OCI-M2 (cell line): ENCODE measurements around the gene IGFBP1.

Source experiments
- DNase-seq: peaks from one replicate; lab custom pipeline; 2025; ENCODE audit not compliant: unreplicated experiment; lab: John Stamatoyannopoulos, UW

The IGFBP1 gene

DNA sequence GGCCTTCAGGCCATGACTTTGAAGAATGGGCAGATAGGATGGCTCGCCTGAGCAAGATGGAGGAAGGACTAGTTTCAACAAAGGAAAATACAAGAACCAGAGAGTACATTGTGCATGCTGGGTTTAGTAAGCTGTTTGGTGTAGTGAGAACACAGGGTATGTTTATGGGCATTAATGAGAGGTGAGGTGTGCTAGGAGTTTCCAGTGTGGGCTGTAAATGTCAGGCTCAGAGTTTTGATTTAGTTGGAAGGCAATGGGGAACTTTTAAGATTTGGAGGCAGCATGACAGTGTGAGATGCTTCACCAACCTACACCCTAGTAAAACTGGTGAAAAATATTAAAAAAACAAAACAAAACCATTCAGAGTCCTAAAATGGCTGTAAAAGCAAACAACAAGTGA, 13.3 kb downstream of the IGFBP1 start:
- DNase-seq, result no peak

DNA sequence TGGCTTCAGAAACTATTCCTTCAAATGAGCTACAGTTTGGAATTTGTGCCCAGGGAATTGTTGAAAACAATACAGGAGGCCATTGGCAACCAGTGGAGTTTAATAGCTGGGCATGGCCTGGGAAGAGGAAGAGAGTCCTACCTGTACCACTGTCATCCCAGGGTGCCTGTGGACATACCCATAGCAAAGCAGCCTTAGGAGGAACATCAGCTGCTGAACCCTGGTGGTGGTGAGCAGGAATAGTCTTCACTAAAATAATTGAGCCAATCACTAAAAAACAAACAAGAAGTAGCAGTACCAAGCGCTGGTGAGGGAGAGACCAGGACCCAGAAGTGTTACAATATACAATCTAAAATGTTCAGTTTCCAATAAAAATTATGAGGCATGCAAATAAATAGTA, 14.5 kb downstream of the IGFBP1 start:
- DNase-seq, result no peak

DNA sequence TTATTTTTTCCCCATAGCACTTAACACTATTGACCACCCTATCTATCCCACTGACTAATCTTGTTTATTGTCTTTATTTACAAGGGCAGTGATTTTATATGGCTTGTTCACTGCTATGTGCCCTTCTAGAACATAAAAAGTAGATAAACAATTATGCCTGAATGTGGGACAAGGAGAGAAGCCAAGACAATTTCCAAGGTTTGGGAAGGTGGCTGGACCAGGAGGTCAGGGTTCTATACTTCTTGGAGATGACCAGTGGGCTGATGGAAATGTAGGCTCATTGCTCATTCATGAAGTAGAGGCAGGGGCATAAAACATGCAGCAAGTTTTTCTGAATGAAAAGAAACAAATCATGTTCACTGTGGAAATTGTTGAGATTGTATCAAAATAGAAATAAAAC, 21.3 kb downstream of the IGFBP1 start:
- no peak for DNase-seq

DNA sequence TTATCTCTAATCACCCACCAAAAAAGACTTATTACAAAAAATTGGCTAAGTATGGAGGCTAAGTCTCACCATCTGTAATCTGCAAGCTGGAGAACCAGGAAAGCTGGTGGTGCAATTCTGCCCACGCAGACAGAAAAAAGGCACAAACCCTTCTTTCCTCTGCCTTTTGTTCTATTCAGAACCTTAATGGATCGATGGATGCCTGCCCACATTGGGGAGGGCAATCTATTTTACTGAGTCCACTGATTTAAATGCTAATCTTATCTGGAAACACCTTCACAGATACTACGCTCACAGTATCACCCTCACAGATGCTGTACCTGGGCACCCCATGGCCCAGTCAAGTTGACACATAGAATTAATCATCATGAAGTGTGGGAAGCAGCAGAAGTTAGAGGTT, 22.6 kb downstream of the IGFBP1 start:
- DNase-seq, result no peak

DNA sequence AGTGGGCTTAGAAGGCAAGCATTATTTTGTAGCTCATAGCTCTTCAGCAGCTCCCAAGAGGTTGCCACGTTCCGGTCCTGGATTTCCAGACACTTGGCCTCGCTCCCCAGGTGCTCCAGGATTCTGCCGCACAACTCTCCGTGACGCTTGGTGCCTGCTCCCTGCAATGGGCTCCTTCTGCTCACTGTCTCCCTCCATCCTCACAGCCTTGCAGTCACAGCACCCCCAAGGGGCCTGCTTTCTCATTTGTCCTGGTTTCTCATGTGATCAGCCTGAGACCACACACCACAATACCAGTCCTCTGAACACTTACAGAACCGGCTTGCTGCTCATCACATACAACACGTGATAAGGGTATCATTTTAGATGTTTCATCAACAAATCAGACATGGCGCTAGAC, 23.0 kb downstream of the IGFBP1 start:
- no peak for DNase-seq

DNA sequence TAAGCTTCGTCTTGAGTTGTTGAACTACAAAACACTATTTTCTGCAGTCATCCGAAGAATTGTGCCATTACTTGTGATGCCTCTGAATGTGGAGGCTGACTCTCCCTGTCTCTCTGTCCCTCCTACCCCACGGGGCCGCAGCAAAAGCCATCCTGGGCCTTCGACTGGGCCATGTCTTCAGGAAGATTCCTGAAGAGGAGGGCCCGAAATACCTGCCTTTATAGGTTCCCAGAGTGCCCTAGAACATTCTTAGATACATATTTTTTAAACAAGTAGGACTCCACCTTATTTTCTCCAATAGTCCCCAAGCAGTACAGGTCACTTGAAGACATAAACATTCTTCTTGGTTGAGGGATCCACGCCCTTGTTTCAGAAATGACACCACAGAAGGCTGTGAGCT, 24.7 kb downstream of the IGFBP1 start:
- DNase-seq, result no peak

DNA sequence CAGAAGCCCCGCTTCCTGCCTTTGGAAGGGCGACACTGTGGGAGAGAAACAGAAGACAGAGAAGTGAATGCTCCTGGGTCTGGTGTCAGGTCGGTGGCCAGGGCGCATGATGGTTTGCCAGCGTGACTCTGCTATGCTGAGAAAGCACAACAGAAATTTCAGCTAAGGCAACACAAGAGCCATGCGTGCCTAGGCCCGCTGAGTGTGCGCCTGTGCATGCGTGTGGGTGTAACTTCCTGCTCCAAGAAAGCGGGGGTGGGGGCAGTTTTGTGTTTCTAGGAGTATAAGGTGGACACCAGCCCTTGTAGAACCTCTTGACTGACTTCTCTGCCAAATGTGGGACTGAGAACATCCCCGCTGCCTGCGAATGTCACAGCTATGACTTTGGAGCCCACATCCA, 26.6 kb downstream of the IGFBP1 start:
- DNase-seq, result no peak

DNA sequence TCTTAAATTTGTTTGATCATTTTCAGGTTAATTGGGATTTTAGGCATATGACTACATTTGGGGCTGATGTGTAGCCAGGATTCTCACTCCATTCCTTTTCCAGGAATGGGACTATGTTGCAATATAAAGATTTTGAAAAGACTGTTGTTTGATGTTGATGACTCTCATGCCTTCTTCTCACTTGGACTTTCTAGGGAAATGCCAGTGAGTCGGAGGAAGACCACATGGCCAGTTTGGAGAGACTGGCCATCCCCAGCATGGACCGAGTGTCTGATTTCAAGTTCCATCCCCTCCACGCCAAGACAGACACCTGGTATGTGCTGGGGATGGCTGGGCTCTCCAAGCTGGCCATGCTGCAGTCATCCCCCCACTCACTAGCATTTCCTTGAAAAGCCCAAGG, 27.3 kb downstream of the IGFBP1 start:
- DNase-seq, result no peak

DNA sequence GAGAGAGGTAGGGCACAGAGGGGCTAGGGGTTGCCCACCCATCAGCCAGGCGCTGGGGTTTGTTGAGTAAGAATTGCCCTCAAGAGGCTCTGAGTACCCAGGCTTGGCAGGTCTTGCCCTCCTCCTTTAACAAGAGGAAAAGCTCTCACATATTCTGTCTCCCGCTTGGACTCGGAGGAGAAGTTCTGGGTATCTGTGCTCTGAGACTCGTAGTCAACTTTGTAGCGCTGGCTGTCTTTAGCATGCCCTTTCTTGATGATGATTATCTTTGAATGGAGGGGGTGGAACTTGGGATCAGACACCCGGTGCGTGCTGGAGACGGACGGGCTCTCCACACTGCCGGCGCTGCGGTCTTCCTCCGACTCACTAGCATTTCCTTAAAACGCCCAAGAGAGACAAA, 28.8 kb downstream of the IGFBP1 start:
- no peak for DNase-seq

DNA sequence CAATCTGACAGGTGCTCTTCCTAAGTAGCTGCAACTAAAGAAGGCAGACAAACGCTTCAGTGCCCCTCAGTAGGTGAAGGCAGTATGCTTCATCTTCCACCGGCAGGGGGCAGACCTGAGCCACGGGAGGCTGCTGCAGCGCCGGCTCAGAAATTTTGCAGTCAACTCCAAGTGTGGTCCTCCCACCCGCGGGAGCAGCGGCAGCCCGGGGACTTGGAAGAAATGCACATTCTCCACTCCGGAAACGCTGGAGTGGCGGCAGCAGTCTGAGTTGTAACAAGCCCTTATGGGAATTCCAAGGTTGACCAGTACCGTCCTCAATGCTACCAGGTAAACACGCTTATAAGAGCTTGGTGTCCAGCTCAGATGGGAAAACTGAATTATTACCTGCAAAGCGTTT, 29.4 kb downstream of the IGFBP1 start:
- DNase-seq, result no peak

DNA sequence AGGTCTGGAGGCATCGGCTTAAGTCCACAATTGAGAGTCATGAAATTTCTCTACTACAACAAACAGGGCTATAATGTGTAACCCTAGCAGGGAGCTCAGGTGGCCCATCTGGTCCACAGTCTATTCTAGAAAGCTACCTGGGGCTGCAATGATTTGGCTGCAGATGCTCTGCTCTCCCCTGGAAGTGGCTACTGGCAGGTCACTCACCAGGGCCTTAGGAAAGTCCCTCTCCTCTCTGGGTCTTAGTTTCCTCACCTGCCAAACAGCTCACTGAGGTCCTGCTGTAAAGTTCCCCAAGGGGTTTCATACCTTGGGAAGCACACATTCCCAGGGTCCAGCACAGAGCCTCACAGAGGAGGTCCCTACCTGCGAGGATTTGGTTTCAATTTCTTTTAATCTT, 30.3 kb downstream of the IGFBP1 start:
- DNase-seq, result no peak

DNA sequence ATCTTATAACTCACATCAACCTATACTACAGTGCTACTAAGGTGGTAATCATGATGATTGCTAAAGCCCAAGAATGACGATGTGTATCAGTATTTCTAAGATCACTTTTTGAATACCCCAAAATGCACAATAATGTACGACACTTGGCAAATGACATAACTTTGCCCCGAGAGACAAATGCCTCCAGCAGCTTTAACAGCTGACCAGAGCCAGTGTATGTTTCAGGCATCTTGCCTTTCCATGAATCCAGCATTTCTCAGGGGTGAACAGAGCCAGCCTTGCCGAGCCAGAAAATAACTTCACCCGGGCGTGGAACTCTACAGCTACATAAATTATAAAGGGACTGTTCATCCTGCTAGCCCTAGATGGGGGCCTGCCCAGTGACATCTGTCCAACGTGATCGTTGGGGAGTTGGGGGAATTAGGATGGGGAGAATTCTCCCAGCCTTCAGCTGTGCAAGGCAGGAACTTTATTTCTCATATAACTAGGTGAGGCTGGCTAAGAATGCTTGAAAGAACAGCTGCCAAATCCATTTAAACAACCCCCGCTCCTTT, 31.0 kb downstream of the IGFBP1 start:
- no peak for DNase-seq

DNA sequence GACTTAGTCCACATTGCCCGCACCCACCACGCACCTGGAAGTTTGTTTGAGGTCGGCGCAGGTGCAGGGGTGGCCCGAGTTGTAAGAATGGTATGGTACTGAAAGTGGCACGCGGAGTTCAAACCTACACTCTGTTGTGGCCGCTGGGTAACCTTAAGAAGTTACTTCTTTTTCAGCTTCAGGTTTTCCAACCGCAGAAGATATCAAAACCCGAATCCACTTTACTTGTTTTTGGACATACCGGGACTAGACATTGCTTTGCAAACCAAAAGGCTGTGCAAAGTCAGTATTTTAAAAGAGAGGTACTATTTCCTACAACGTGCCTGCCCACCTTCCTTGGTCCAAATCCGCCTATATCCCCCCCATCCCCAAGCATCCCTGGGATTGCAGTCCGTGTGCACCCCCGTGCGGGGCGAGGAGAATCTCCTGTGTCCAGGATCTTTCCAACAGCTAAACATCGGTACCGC, 31.7 kb downstream of the IGFBP1 start:
- DNase-seq, result no peak

DNA sequence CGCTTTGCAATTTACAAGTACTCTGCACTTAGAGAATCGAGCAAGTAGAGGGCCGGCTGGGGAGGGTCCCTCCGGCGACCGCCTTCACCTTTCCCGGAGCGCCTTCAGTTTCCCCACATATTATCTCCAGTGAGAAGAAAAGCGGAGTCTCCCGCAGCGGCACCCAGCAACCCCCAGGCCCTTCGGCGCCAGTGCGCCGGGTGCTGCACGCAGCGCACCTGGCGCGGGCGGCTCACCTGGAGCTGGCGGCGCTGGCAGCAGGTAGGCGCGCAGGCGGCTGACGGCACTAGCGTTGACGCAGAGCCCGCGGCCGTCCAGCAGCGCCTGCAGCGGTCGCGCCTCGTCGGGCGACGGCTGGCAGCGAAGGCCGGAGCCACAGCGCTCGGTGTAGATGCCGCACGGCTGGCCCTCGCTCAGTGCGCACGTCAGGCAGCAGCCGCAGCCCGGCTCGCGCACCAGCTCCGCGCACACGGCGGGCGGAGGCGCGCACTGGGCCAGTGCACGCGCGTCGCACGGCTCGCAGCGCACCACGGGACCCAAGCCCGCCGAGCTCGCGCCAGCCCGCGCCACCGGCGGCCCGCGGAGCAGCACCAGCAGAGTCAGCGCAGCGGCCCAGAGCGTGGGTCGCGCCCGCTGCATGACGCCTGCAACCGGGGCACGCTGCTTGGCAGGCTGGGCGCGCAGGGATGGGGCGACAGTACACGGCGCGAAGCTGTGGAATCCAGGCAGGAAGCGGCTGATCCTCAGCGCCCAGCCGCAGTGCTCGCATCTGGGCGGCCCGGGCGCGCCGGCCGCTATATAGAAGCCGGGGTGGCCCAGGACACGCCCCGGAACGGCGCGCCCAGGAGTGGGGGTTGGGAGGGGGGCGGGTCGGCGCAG, 32.5 kb downstream of the IGFBP1 start, which contains the start of gene IGFBP3:
Gene IGFBP3, minus strand, starts transcription at position 771 of the 879 bp plus-strand sequence. Its CDS starts 132 bp downstream, at position 639.
- DNase-seq, result no peak

DNA sequence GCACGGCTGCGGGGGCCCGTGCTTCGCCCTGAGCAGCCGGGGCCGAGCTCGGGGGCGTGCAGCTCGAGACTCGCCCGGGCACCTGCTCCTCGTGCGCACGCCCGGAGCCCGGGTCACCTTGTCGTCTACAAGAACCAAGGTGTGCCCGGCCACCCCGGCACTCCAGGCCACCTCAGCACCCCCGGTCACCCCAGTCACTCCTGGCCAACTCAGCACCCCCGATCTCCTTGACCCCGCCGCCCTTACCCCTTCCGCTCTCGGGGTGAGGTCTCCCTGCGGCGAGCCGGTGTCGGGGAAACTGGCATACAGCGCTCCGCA, 33.1 kb downstream of the IGFBP1 start:
- DNase-seq, result no peak

DNA sequence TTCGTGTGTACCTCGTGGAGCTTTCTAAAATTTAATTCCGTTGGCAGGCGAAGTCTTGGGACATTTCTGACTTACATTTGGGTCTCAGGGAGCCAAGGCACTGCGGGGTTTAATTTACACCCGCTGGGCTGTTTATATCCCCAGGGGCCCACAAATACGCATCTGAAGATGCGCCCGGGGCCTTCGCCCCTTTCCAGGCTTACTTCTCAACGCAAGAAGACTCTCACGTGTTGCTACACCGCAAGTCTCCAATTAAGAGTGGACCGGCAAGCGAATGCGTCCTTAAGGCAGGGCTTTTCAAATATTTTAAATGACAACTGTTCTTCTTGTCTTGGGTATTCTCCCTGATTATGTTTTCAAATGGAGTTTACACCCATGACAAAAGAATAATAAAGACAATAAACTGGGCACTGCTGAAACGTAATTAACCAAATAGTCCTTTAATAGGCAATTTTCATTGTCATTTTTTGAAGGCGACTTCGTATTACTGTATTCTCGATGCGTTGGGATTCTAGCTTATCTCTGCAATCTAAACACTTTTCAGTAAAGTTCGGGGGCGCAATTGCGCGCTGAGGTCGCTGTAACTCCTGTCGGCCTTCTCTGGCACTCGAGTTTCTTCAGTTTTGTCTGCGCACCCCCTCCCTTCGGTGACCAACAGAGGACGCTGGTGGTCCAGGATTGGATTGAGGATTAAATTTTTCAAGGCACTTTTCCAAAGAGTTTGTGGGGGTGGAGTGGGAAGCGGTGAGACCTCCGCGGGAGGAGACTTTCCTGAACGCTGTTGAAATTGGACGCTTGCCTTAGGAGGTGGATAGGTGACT, 33.6 kb downstream of the IGFBP1 start:
- no peak for DNase-seq

DNA sequence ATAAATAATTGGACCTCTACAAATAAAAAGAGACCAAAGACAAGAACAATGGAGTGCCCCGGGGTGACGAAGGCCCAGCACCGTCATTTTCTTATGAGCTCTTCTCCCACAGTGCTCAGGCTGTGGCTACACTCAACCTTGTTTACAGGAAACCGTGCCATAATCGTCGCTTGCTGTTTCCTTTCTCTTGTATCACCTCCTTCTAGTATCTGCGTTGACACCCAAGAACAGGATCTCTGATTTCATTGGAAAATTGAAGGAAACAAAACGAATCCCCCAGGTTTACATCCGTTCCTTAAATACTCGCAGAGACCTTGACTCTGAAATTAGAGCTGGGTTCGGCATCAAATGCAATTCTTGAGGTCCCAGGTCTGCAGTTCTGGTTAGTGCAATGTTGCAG, 34.5 kb downstream of the IGFBP1 start:
- no peak for DNase-seq

DNA sequence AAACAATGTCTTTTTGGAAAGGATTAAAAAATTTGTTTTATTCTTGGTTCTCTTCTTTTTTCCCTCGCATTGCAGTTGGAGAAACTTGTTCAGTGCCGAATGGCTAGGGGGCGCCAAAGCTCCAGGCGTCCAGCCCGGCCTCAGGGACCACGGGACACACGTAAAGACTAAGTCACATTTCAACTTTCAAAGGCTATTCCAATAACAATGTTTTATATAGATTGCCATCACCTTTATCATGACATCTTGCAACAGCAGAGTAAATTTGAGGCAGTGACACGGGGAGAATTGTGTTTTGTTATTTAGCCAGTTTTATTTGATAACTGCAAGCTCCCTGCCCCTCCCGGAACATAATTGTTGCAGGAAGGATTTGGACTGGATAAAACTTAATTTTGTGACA, 35.0 kb downstream of the IGFBP1 start:
- DNase-seq, result no peak

DNA sequence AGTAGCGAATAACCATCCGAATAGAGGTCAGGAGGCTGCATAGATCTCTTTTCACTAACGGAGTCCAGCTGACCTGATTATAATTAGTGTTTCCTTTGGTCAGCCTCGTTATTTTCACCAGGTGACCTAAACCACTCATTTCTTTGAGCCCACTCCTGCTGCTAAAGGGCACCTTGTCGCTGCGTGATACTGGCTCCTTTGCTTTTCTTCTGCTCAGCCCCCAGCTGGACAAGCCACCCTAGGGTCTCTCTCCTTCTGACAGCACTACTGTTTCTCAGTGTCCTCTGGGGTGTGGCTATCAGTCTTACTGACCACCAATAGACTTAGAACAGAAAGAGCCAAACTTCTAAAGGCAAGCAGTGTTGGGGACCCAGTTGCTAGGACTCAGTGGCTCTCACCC, 35.5 kb downstream of the IGFBP1 start:
- no peak for DNase-seq

DNA sequence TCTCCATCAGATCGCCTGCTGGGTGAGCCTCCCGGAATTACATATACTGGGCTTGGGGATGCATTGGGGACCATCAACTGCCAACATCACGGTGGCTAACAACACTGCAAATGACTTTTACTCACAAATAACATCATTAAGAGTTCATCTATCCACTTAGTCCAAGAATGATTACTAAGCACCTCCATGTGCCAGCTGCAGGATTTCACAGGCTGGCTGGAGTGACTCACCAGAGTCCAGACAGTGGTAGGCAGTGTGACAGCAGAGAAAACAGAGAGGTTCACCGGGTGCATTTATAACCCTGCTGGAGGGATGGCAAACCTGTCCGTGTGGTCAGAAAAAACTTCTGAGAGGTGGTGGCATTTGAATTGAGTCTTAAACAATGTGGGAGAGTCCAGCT, 36.0 kb downstream of the IGFBP1 start:
- no peak for DNase-seq

DNA sequence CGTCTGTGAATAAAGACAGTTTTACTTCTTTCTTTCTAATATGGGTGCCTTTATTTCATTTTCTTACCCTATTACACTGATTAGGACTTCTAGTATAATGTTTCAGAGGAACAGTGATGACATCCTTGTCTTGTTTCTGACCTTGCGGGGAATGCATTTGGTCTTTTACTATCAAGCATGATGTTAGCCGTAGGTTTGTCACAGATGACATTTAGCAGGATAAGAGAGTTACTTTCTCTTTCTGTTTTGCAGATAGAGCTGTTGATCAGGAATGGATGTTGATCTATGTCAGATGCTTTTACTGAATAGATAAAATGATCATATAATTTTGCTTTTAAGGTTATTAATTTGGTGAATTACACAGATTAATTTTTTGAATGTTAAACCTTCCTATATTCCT, 39.4 kb downstream of the IGFBP1 start:
- DNase-seq, result no peak

DNA sequence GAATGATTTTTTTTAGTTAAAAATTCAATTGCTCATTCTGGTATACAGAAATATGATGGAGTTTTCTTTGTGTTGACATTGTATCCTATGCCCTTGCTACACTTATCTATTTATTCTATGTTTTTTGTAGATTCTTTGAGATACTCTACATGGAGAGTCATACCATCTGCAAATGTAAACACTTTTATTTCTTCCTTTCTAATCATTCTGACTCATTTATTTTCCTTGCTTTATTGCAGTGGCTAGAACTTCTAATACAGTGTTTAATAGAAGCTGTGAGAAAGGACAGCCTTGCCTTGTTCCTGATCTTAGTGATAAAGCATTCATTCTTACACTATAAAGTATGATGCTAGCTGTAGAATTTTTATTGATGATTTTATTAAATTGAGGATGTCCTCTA, 42.7 kb downstream of the IGFBP1 start:
- DNase-seq, result no peak
